Esophagus muscularis mucosa (tissue), 4 donors: ENCODE results near the gene R3HDM4. TPM values are rescaled to one million over a fixed set of nuclear protein-coding genes. Genes with fewer than 3 reads are reported as not detected.

Experiments used
- DNase-seq: peaks from one replicate; pipeline ENCODE4 v3.0.0-alpha.2; 2017; ENCODE audit errors: extremely low spot score
- H3K27ac ChIP-seq, 4 donors: fragments of 200-600 bp; sonication (generic); replicated peaks in 1 of 4; 1 replicate in 3 of 4; 2 replicates in 1 of 4; pipeline ENCODE4 v1.5.1; 2016 to 2019; ENCODE audit warnings: mild to moderate bottlenecking in 1 of 4
- H3K27me3 ChIP-seq, 4 donors: fragments of 200-600 bp; sonication (generic); one replicate each; pipeline versions ENCODE4 v1.5.1 to v1.6.0; 2016 to 2019
- H3K36me3 ChIP-seq, 4 donors: fragments of 200-600 bp; sonication (generic); one replicate each; pipeline ENCODE4 v1.5.1; 2016 to 2019
- H3K4me1 ChIP-seq, 4 donors: fragments of 200-600 bp; sonication (generic); one replicate each; pipeline ENCODE4 v1.5.1; 2016 to 2019
- H3K4me3 ChIP-seq, 4 donors: fragments of 200-600 bp; sonication (generic); 1 replicate in 2 of 4; 2 replicates in 2 of 4; pipeline ENCODE4 v1.5.1; 2016 to 2019; ENCODE audit warnings: mild to moderate bottlenecking in 4 of 4, moderate library complexity in 1 of 4
- H3K9me3 ChIP-seq, 4 donors: fragments of 200-600 bp; sonication (generic); 1 replicate in 3 of 4; 2 replicates in 1 of 4; pipeline ENCODE4 v1.5.1; 2016 to 2019
- CTCF ChIP-seq, 3 experiments: fragments of 200-600 bp in 2 of 3; fragments of 450-650 bp in 1 of 3; sonication (generic) in 2 of 3; IDR thresholded peaks; one replicate each; pipeline ENCODE4 v1.5.1; 2017 to 2019; ENCODE audit warnings: antibody characterized with exemption in 3 of 3, mild to moderate bottlenecking in 2 of 3, moderate library complexity in 1 of 3
- EP300 ChIP-seq: sonication (generic); formaldehyde crosslinking; IDR thresholded peaks from one replicate; pipeline ENCODE4 v1.6.1; 2017; ENCODE audit warnings: antibody characterized with exemption
- POLR2A ChIP-seq: fragments of 450-650 bp; IDR thresholded peaks from one replicate; pipeline ENCODE4 v1.6.1; 2017; ENCODE audit warnings: antibody characterized with exemption, moderate library complexity, mild to moderate bottlenecking, low read depth
- POLR2AphosphoS5 ChIP-seq, 2 donors: sonication (generic); formaldehyde crosslinking; IDR thresholded peaks; one replicate each; pipeline ENCODE4 v1.6.1; 2017; ENCODE audit warnings: antibody characterized with exemption in 2 of 2
- WGBS: methylation state at CpG from one replicate; pipeline ENCODE4 v1.1.5; 2018; 5-methylcytosine and 5-hydroxymethylcytosine counted together
- intact Hi-C: fragments of 100-400 bp; cut with DNase I; formaldehyde crosslinking; loops from one replicate; pipeline ENCODE4 v1.15.1; 2023
- total RNA-seq, 4 donors: library from RNA; depleted of rRNA; stranded (reverse); fragments of >200 nt; gene quantifications; one replicate each; pipeline versions ENCODE4 v1.1.0 to v1.2.1, GENCODE V29; 2016

The R3HDM4 gene
- total RNA-seq, 4 donors from 2014 or later, result 32.0 to 52.5 (median 40.0) TPM

- 87% methylated on average over 29 of the region's 30 CpGs for WGBS
- Histone ChIP-seq H3K4me1 (peaks cover 0 to 13% (median 7%) of the 10 kb centered on the region in 4 donors), H3K9me3 (no peaks in the 10 kb centered on the region), H3K36me3 (peaks cover 18 to 48% (median 31%) of the 10 kb centered on the region in 4 donors), H3K4me3 (no peak overlapping the region), H3K27me3 (no peaks in the 10 kb centered on the region), H3K27ac (no peak overlapping the region)
- intact Hi-C loops, result no loop called here
- TF ChIP-seq EP300, result no peak
- no peak for TF ChIP-seq CTCF (IDR thresholded peaks at IDR 0.05)
- no peak for DNase-seq
These were observed 12.5 kb downstream of the R3HDM4 start for GRCh38 chr19:900302-901111.

- H3K4me3 ChIP-seq, result no peak overlapping the region
- peaks cover 18 to 48% (median 31%) of the 10 kb centered on the region in 4 donors for H3K36me3 ChIP-seq
- H3K9me3 ChIP-seq, result no peaks in the 10 kb centered on the region
- intact Hi-C loops, result no loop called here
- no peak overlapping the region for H3K27ac ChIP-seq
- no peak for TF ChIP-seq CTCF (IDR thresholded peaks at IDR 0.05)
- no peak for TF ChIP-seq EP300
- 92% methylated on average over 15 of the region's 15 CpGs for WGBS
- no peak for DNase-seq
- peaks cover 0 to 13% (median 7%) of the 10 kb centered on the region in 4 donors for H3K4me1 ChIP-seq
- no peaks in the 10 kb centered on the region for H3K27me3 ChIP-seq
These were observed 13.0 kb downstream of the R3HDM4 start for GRCh38 chr19:900043-900301.

- H3K9me3 ChIP-seq, result no peaks in the 10 kb centered on the region
- no peak for DNase-seq
These were observed 13.5 kb downstream of the R3HDM4 start for GRCh38 chr19:899336-900042.

GRCh38 chr19:898663-899062, 14.4 kb downstream of the R3HDM4 start:
- peaks cover 0 to 15% (median 7%) of the 10 kb centered on the region in 4 donors for H3K4me1 ChIP-seq
- no peak overlapping the region for H3K4me3 ChIP-seq
- no peak for DNase-seq
- no peak for TF ChIP-seq POLR2A
- TF ChIP-seq CTCF (IDR thresholded peaks at IDR 0.05), result no peak
- TF ChIP-seq EP300, result no peak
- no peak for TF ChIP-seq POLR2AphosphoS5 (IDR thresholded peaks at IDR 0.05)
- no peaks in the 10 kb centered on the region for H3K9me3 ChIP-seq
- intact Hi-C loops, result no loop called here
- no peaks in the 10 kb centered on the region for H3K27me3 ChIP-seq
- 75% methylated on average over 20 of the region's 20 CpGs for WGBS
- peaks cover 18 to 48% (median 31%) of the 10 kb centered on the region in 4 donors for H3K36me3 ChIP-seq
- H3K27ac ChIP-seq, result no peak overlapping the region

More at GRCh38 chr19:899336-900042, 13.5 kb downstream of the R3HDM4 start:
- no peak overlapping the region for H3K4me3 ChIP-seq
- H3K27ac ChIP-seq, result no peak overlapping the region
- H3K4me1 ChIP-seq, result peaks cover 0 to 13% (median 7%) of the 10 kb centered on the region in 4 donors
- 87% methylated on average over 21 of the region's 32 CpGs for WGBS
- no peaks in the 10 kb centered on the region for H3K27me3 ChIP-seq
- peaks cover 18 to 48% (median 31%) of the 10 kb centered on the region in 4 donors for H3K36me3 ChIP-seq
- intact Hi-C loops, result no loop called here
- no peak for TF ChIP-seq POLR2AphosphoS5 (IDR thresholded peaks at IDR 0.05)
- no peak for TF ChIP-seq POLR2A
- no peak for TF ChIP-seq CTCF (IDR thresholded peaks at IDR 0.05)
- no peak for TF ChIP-seq EP300
